ENCODE data around the gene KRT83.
"Not testable (repeated sequence)": the region's sequence is repeated elsewhere in the genome, so short reads cannot be mapped to it uniquely, and the experiment has no call there.

The KRT83 gene

GRCh38 chr12:52346593-52346992 is 25.4 kb upstream of the KRT83 start:
- Mint-ChIP-seq H3K4me3 (no peak overlapping the region), H3K27me3 (peaks cover 4% of the 10 kb centered on the region), H3K27ac (no peak overlapping the region), H3K4me1 (peaks cover 5% of the 10 kb centered on the region), H3K36me3 (ENCODE audit: low read depth) (no peaks in the 10 kb centered on the region), H3K9me3 (no peaks in the 10 kb centered on the region)
- DNase-seq (no peak), ATAC-seq (no peak)

- not testable (repeated sequence) for H3K4me1 Mint-ChIP-seq, H3K4me3 Mint-ChIP-seq
These were observed 23.8 kb upstream of the KRT83 start for GRCh38 chr12:52345041-52345440.

GRCh38 chr12:52344111-52344510 is 22.9 kb upstream of the KRT83 start:
- Mint-ChIP-seq H3K36me3 (ENCODE audit: low read depth) (no peaks in the 10 kb centered on the region), H3K9me3 (no peaks in the 10 kb centered on the region), H3K4me3 (no peak overlapping the region), H3K4me1 (no peaks in the 10 kb centered on the region), H3K27ac (no peak overlapping the region), H3K27me3 (no peaks in the 10 kb centered on the region)
- DNase-seq = no peak
- no peak for ATAC-seq

More at GRCh38 chr12:52345041-52345440, 23.8 kb upstream of the KRT83 start:
- not testable (repeated sequence) for DNase-seq; H3K36me3 Mint-ChIP-seq (ENCODE audit: low read depth); H3K27me3 Mint-ChIP-seq; ATAC-seq; H3K9me3 Mint-ChIP-seq; H3K27ac Mint-ChIP-seq

- H3K4me3 Mint-ChIP-seq = no peak overlapping the region
- no peaks in the 10 kb centered on the region for H3K9me3 Mint-ChIP-seq
- H3K27me3 Mint-ChIP-seq = no peaks in the 10 kb centered on the region
- no peak overlapping the region for H3K27ac Mint-ChIP-seq
- no peak for ATAC-seq
- H3K4me1 Mint-ChIP-seq = no peaks in the 10 kb centered on the region
- DNase-seq = no peak
- no peaks in the 10 kb centered on the region for H3K36me3 Mint-ChIP-seq (ENCODE audit: low read depth)
These were observed 22.4 kb upstream of the KRT83 start for GRCh38 chr12:52343550-52343949.

- Mint-ChIP-seq H3K4me1 (no peaks in the 10 kb centered on the region), H3K27ac (no peak overlapping the region), H3K9me3 (no peaks in the 10 kb centered on the region), H3K4me3 (no peak overlapping the region), H3K27me3 (no peaks in the 10 kb centered on the region), H3K36me3 (ENCODE audit: low read depth) (no peaks in the 10 kb centered on the region)
- DNase-seq (no peak), ATAC-seq (no peak)
These were observed 21.7 kb upstream of the KRT83 start for GRCh38 chr12:52342781-52343490.

GRCh38 chr12:52341066-52341580 is 19.9 kb upstream of the KRT83 start:
- DNase-seq = no peak
- Mint-ChIP-seq H3K4me1 (peaks cover 8% of the 10 kb centered on the region), H3K27me3 (no peaks in the 10 kb centered on the region), H3K9me3 (no peaks in the 10 kb centered on the region), H3K36me3 (ENCODE audit: low read depth) (no peaks in the 10 kb centered on the region), H3K4me3 (no peak overlapping the region), H3K27ac (no peak overlapping the region)
- no peak for ATAC-seq

GRCh38 chr12:52338241-52338960 is 17.2 kb upstream of the KRT83 start:
- ATAC-seq (no peak), DNase-seq (no peak)
- peaks cover 8% of the 10 kb centered on the region for H3K4me1 Mint-ChIP-seq
- H3K36me3 Mint-ChIP-seq (ENCODE audit: low read depth) = no peaks in the 10 kb centered on the region
- no peaks in the 10 kb centered on the region for H3K27me3 Mint-ChIP-seq
- H3K4me3 Mint-ChIP-seq = no peak overlapping the region
- H3K9me3 Mint-ChIP-seq = no peaks in the 10 kb centered on the region
- H3K27ac Mint-ChIP-seq = no peak overlapping the region

GRCh38 chr12:52337054-52337453 is 15.9 kb upstream of the KRT83 start:
- Mint-ChIP-seq H3K4me3 (no peak overlapping the region), H3K4me1 (peaks cover 8% of the 10 kb centered on the region), H3K9me3 (no peaks in the 10 kb centered on the region), H3K27ac (no peak overlapping the region), H3K27me3 (peaks cover 2% of the 10 kb centered on the region), H3K36me3 (ENCODE audit: low read depth) (no peaks in the 10 kb centered on the region)
- no peak for DNase-seq
- no peak for ATAC-seq

- peaks cover 8% of the 10 kb centered on the region for H3K4me1 Mint-ChIP-seq
- no peak overlapping the region for H3K27ac Mint-ChIP-seq
- H3K9me3 Mint-ChIP-seq = no peaks in the 10 kb centered on the region
- ATAC-seq (no peak), DNase-seq (no peak)
- no peaks in the 10 kb centered on the region for H3K36me3 Mint-ChIP-seq (ENCODE audit: low read depth)
- H3K4me3 Mint-ChIP-seq = no peak overlapping the region
- peaks cover 4% of the 10 kb centered on the region for H3K27me3 Mint-ChIP-seq
These were observed 15.4 kb upstream of the KRT83 start for GRCh38 chr12:52336641-52337040.

GRCh38 chr12:52335598-52336262 is 14.5 kb upstream of the KRT83 start:
- DNase-seq (no peak), ATAC-seq (no peak)
- H3K27me3 Mint-ChIP-seq = peaks cover 4% of the 10 kb centered on the region
- no peaks in the 10 kb centered on the region for H3K36me3 Mint-ChIP-seq (ENCODE audit: low read depth)
- H3K27ac Mint-ChIP-seq = no peak overlapping the region
- H3K9me3 Mint-ChIP-seq = no peaks in the 10 kb centered on the region
- peaks cover 8% of the 10 kb centered on the region for H3K4me1 Mint-ChIP-seq
- no peak overlapping the region for H3K4me3 Mint-ChIP-seq

- ATAC-seq (no peak), DNase-seq (no peak)
- no peaks in the 10 kb centered on the region for H3K36me3 Mint-ChIP-seq (ENCODE audit: low read depth)
- H3K4me1 Mint-ChIP-seq = peaks cover 8% of the 10 kb centered on the region
- H3K27ac Mint-ChIP-seq = no peak overlapping the region
- H3K27me3 Mint-ChIP-seq = peaks cover 6% of the 10 kb centered on the region
- no peak overlapping the region for H3K4me3 Mint-ChIP-seq
- H3K9me3 Mint-ChIP-seq = no peaks in the 10 kb centered on the region
These were observed 13.0 kb upstream of the KRT83 start for GRCh38 chr12:52334185-52334584.

- H3K27me3 Mint-ChIP-seq = peaks cover 6% of the 10 kb centered on the region
- no peaks in the 10 kb centered on the region for H3K9me3 Mint-ChIP-seq
- no peak for DNase-seq
- H3K4me3 Mint-ChIP-seq = no peak overlapping the region
- H3K27ac Mint-ChIP-seq = no peak overlapping the region
- no peaks in the 10 kb centered on the region for H3K36me3 Mint-ChIP-seq (ENCODE audit: low read depth)
- H3K4me1 Mint-ChIP-seq = peaks cover 8% of the 10 kb centered on the region
- ATAC-seq = no peak
These were observed 12.1 kb upstream of the KRT83 start for GRCh38 chr12:52333321-52333720.

GRCh38 chr12:52332381-52332780 is 11.2 kb upstream of the KRT83 start:
- Mint-ChIP-seq H3K36me3 (ENCODE audit: low read depth) (no peaks in the 10 kb centered on the region), H3K9me3 (no peaks in the 10 kb centered on the region), H3K27me3 (peaks cover 6% of the 10 kb centered on the region), H3K27ac (no peak overlapping the region), H3K4me3 (no peak overlapping the region), H3K4me1 (peaks cover 11% of the 10 kb centered on the region)
- no peak for ATAC-seq
- no peak for DNase-seq

GRCh38 chr12:52331833-52332232 is 10.6 kb upstream of the KRT83 start:
- H3K27ac Mint-ChIP-seq = no peak overlapping the region
- ATAC-seq (no peak), DNase-seq (no peak)
- H3K4me3 Mint-ChIP-seq = no peak overlapping the region
- H3K36me3 Mint-ChIP-seq (ENCODE audit: low read depth) = no peaks in the 10 kb centered on the region
- peaks cover 8% of the 10 kb centered on the region for H3K27me3 Mint-ChIP-seq
- peaks cover 11% of the 10 kb centered on the region for H3K4me1 Mint-ChIP-seq
- no peaks in the 10 kb centered on the region for H3K9me3 Mint-ChIP-seq

- DNase-seq = no peak
- peaks cover 8% of the 10 kb centered on the region for H3K4me1 Mint-ChIP-seq
- no peak overlapping the region for H3K4me3 Mint-ChIP-seq
- no peak for ATAC-seq
- no peaks in the 10 kb centered on the region for H3K9me3 Mint-ChIP-seq
- H3K27me3 Mint-ChIP-seq = peaks cover 8% of the 10 kb centered on the region
- no peaks in the 10 kb centered on the region for H3K36me3 Mint-ChIP-seq (ENCODE audit: low read depth)
- H3K27ac Mint-ChIP-seq = no peak overlapping the region
These were observed 9.8 kb upstream of the KRT83 start for GRCh38 chr12:52331039-52331438.
